GM12878 (cell line): ENCODE data around the gene GPR52. TPM values are rescaled to one million over a fixed set of nuclear protein-coding genes. Genes with fewer than 3 reads are reported as not detected.

Experiments
- ATAC-seq: fragments of 200-7000 bp; cut with Tn5 transposase; 3 replicates; pipeline ENCODE4 v1.9.1; 2020; ENCODE audit warnings: mild to moderate bottlenecking, moderate library complexity
- BruUV-seq: library from RNA; stranded (reverse); fragments of 400-500 nt; replicated peaks from 2 replicates; lab custom pipeline; 2021; lab: Mats Ljungman, UMichigan
- CTCF ChIA-PET: fragments of 300-600 bp; sonication (Branson Sonifier 250); formaldehyde crosslinking; extraction: SDS; loops from one replicate; lab custom pipeline; 2021; ENCODE audit warnings: inconsistent platforms; lab: Yijun Ruan, JAX
- POLR2A ChIA-PET: fragments of 350-600 bp; formaldehyde crosslinking; extraction: SDS; loops from one replicate; lab custom pipeline; 2021; ENCODE audit warnings: inconsistent platforms; lab: Charles Lee
- RAD21 ChIA-PET: fragments of 300-600 bp; sonication (Branson Sonifier 250); formaldehyde crosslinking; loops from one replicate; lab custom pipeline; 2023; ENCODE audit warnings: antibody characterized with exemption; ENCODE audit not compliant: unreplicated experiment; lab: Charles Lee
- SMC1A ChIA-PET: fragments of 300-600 bp; sonication (Branson Sonifier 250); formaldehyde crosslinking; loops from one replicate; lab custom pipeline; 2023; ENCODE audit not compliant: unreplicated experiment, uncharacterized antibody; lab: Charles Lee
- DNase-seq: peaks from one replicate; pipeline ENCODE4 v3.0.0-alpha.2; 2011; ENCODE audit warnings: low read depth, low spot score
- FAIRE-seq: peaks from 3 replicates; lab custom pipeline; 2011; peaks lifted over from hg19 to GRCh38; lab: Jason Lieb, UNC
- H2AFZ ChIP-seq: 2 replicates; pipeline ENCODE4 v1.6.0; 2011; ENCODE audit warnings: low read depth, low read length, control low read depth; ENCODE audit not compliant: control insufficient read depth
- H3K27ac ChIP-seq: 2 replicates; pipeline ENCODE4 v1.5.1; 2011; ENCODE audit warnings: control low read depth; ENCODE audit not compliant: control insufficient read depth, insufficient read depth
- H3K27me3 ChIP-seq, 2 experiments: replicated peaks in 1 of 2; 2 replicates each; pipeline versions ENCODE4 v1.6.0 to v1.6.1; 2011; ENCODE audit warnings: low read length in 1 of 2; ENCODE audit not compliant: control insufficient read depth in 2 of 2, insufficient read depth in 2 of 2
- H3K36me3 ChIP-seq, 2 experiments: 2 replicates each; pipeline ENCODE4 v1.5.1; 2011; ENCODE audit warnings: low read length in 1 of 2; ENCODE audit not compliant: control insufficient read depth in 2 of 2, insufficient read depth in 2 of 2
- H3K4me1 ChIP-seq: 2 replicates; pipeline ENCODE4 v1.6.1; 2011; ENCODE audit warnings: mild to moderate bottlenecking, low read length, moderate library complexity, mixed read lengths; ENCODE audit not compliant: control insufficient read depth, insufficient read depth
- H3K4me2 ChIP-seq: 2 replicates; pipeline ENCODE4 v1.6.0; 2011; ENCODE audit warnings: control low read depth; ENCODE audit not compliant: control insufficient read depth, insufficient read depth
- H3K4me3 ChIP-seq: fragments of 200-600 bp; sonication (generic); 2 replicates; pipeline ENCODE4 v1.5.1; 2016
- H3K79me2 ChIP-seq: 2 replicates; pipeline ENCODE4 v1.6.0; 2011; ENCODE audit warnings: low read length; ENCODE audit not compliant: control insufficient read depth, insufficient read depth
- H3K9ac ChIP-seq: 2 replicates; pipeline ENCODE4 v1.8.0; 2011; ENCODE audit warnings: low read length, control low read depth, mixed read lengths; ENCODE audit not compliant: control insufficient read depth, insufficient read depth
- H3K9me3 ChIP-seq: replicated peaks from 3 replicates; pipeline ENCODE4 v1.5.1; 2011; ENCODE audit warnings: mild to moderate bottlenecking, low read length; ENCODE audit not compliant: control insufficient read depth, insufficient read depth
- H4K20me1 ChIP-seq: 2 replicates; pipeline ENCODE4 v1.6.0; 2011; ENCODE audit not compliant: control insufficient read depth, insufficient read depth
- BHLHE40 ChIP-seq, 2 experiments: fragments of 450-650 bp in 1 of 2; IDR thresholded peaks; 2 replicates each; pipeline ENCODE4 v1.6.1; 2011 to 2017; ENCODE audit warnings: low read depth in 2 of 2, borderline replicate concordance in 1 of 2, improper control_type of control experiment in 1 of 2, low read length in 1 of 2, mild to moderate bottlenecking in 1 of 2
- CBFB ChIP-seq: IDR thresholded peaks from 2 replicates; pipeline ENCODE4 v1.6.1; 2016; ENCODE audit warnings: antibody characterized with exemption, low read depth
- CEBPZ ChIP-seq: fragments of 150-350 bp; IDR thresholded peaks from 2 replicates; pipeline ENCODE4 v1.6.1; 2016; ENCODE audit warnings: low read depth, low read length
- DPF2 ChIP-seq: fragments of 450-650 bp; IDR thresholded peaks from 2 replicates; pipeline ENCODE4 v1.6.1; 2017; ENCODE audit warnings: mild to moderate bottlenecking
- EZH2 ChIP-seq: IDR thresholded peaks from 2 replicates; pipeline ENCODE4 v1.6.1; 2012; ENCODE audit warnings: low read depth, mild to moderate bottlenecking, control low read depth, inconsistent platforms, low read length, borderline replicate concordance; ENCODE audit not compliant: control insufficient read depth
- NFYB ChIP-seq: IDR thresholded peaks from 2 replicates; pipeline ENCODE4 v1.6.1; 2011; ENCODE audit warnings: low read depth, mild to moderate bottlenecking, low read length, improper control_type of control experiment, moderate library complexity; ENCODE audit not compliant: insufficient read depth
- PKNOX1 ChIP-seq: fragments of 450-650 bp; IDR thresholded peaks from 2 replicates; pipeline ENCODE4 v1.6.1; 2016; ENCODE audit warnings: mild to moderate bottlenecking
- PRDM15 ChIP-seq: fragments of 450-650 bp; formaldehyde crosslinking; IDR thresholded peaks from 2 replicates; pipeline ENCODE4 v1.4.0; 2020; ENCODE audit warnings: mild to moderate bottlenecking, moderate library complexity
- RAD51 ChIP-seq: fragments of 450-650 bp; IDR thresholded peaks from 2 replicates; pipeline ENCODE4 v1.6.1; 2016; ENCODE audit warnings: moderate library complexity, mild to moderate bottlenecking, inconsistent platforms
- YBX1 ChIP-seq: fragments of 450-650 bp; IDR thresholded peaks from 2 replicates; pipeline ENCODE4 v1.6.1; 2016; ENCODE audit warnings: antibody characterized with exemption
- ZNF687 ChIP-seq: fragments of 450-650 bp; IDR thresholded peaks from 2 replicates; pipeline ENCODE4 v1.6.1; 2017; ENCODE audit warnings: mild to moderate bottlenecking, moderate library complexity
- WGBS: methylation state at CpG from one replicate; pipeline ENCODE4 v1.1.6; 2016; ENCODE audit warnings: low lambda C conversion rate; ENCODE audit not compliant: insufficient replicate concordance, insufficient coverage; ENCODE audit errors: missing lambda C conversion rate; 5-methylcytosine and 5-hydroxymethylcytosine counted together
- in situ Hi-C: fragments of 300-500 bp; cut with MboI; formaldehyde crosslinking; loops from 9 replicates; pipeline ENCODE4 v1.14.3; 2018; ENCODE audit warnings: mixed read lengths
- intact Hi-C: fragments of 100-400 bp; cut with micrococcal nuclease; formaldehyde crosslinking; loops from one replicate; pipeline ENCODE4 v1.14.2; 2022; ENCODE audit not compliant: unreplicated experiment
- polyA plus RNA-seq, 11 experiments: library from polyadenylated mRNA; depleted of rRNA in 4 of 11; unstranded in 6 of 11; stranded (reverse) in 5 of 11; fragments of >200 nt; fragmentation: Nextera tagmentation in 4 of 11; fragmentation: Illumina TruSeq in 1 of 11; extraction: Ambion mirVana in 4 of 11; extraction: Trizol in 1 of 11; gene quantifications; 1 replicate in 1 of 11; 2 replicates in 10 of 11; pipeline versions ENCODE4 v1.2.1 to v1.2.3, GENCODE V29; 2011 to 2016; ENCODE audit warnings: inconsistent platforms in 2 of 11, missing spikeins in 2 of 11, low read depth in 1 of 11
- total RNA-seq, 4 experiments: library from RNA; depleted of rRNA in 3 of 4; stranded (reverse); fragments of >200 nt in 3 of 4; fragmentation: Illumina TruSeq in 1 of 4; extraction: Trizol in 1 of 4; gene quantifications; 2 replicates each; pipeline versions ENCODE4 v1.2.1 to v1.2.3, GENCODE V29; 2013 to 2021

The GPR52 gene
- total and polyA plus RNA-seq, 10 of the 15 experiments (the other 5 are each of a cell fraction or from before 2014, with no cell fraction given), result 0.20 to 16.4 (median 3.2) TPM; not detected in 4

- ChIA-PET RAD21 (no interaction called here), CTCF (no interaction called here), POLR2A (no interaction called here), SMC1A (interaction anchor here (1.3 kb wide), 1 partner anchor 10 kb away, joined by 3 read pairs; no protein-coding TSS in a partner anchor)
- Histone ChIP-seq H3K36me3 (peaks cover 0 to 4% of the 10 kb centered on the region in 2 experiments; a peak in 1 of 4 replicates), H3K27ac (no peak overlapping the region), H3K9ac (no peak overlapping the region), H3K4me3 (no peak overlapping the region), H3K4me2 (no peak overlapping the region), H2AFZ (no peak overlapping the region), H3K27me3 (no peaks in the 10 kb centered on the region), H3K9me3 (no peaks in the 10 kb centered on the region), H4K20me1 (no peaks in the 10 kb centered on the region), H3K79me2 (no peaks in the 10 kb centered on the region), H3K4me1 (no peaks in the 10 kb centered on the region)
- intact Hi-C loops (no loop called here), in situ Hi-C loops (no loop called here)
- no peak for ATAC-seq
- DNase-seq, result no peak
- BruUV-seq, result no TSS peak
- 93% methylated on average over 6 of the region's 6 CpGs for WGBS
- TF ChIP-seq EZH2 (no peak), PRDM15 (CRISPR knock-in tag) (no peak), RAD51 (no peak), BHLHE40 (IDR thresholded peaks at IDR 0.05; ENCODE audit: borderline replicate concordance in 1 of 2, low read depth in 2 of 2, low read length in 1 of 2) (no peak), CEBPZ (no peak), YBX1 (no peak), DPF2 (no peak), ZNF687 (no peak), NFYB (no peak), CBFB (no peak), PKNOX1 (no peak)
- no peak for FAIRE-seq
These were observed 3.6 kb downstream of the GPR52 start for GRCh38 chr1:174451408-174451807.
